ENCODE results near the gene ELK1. TPM values are rescaled to one million over a fixed set of nuclear protein-coding genes. Genes with fewer than 3 reads are reported as not detected.

The ELK1 gene
- total and polyA plus RNA-seq, 9 donors = 15.3 to 29.9 (median 24.7) TPM

DNA sequence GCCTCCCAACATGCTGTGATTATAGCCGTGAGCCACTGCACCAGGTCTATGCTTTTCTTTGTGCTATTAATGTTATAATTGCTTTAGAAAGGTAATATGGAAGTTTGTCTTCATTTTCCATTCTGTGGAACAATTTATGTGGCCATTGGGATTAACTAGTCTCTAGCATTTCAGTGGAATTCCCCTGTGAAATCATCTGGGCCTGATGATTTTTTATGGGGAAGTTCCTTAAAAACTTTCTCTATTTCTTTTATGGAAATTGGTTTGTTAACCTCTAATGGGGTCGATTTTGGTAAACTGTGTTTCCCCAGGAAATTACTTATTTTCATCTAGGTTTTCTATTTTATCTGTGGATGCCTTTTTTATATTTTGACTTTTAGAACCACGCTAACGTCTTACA lies 56.8 kb downstream of the ELK1 start:
- Histone ChIP-seq H3K4me1 (ENCODE audit: control insufficient read depth, insufficient read depth, low read length) (no peaks in the 10 kb centered on the region), H3K36me3 (ENCODE audit: control insufficient read depth, insufficient read depth, low read length) (no peaks in the 10 kb centered on the region), H3K27me3 (ENCODE audit: control insufficient read depth, insufficient read depth, low read length) (no peaks in the 10 kb centered on the region), H3K4me3 (ENCODE audit: low read length) (no peak overlapping the region), H3K27ac (ENCODE audit: low read length) (no peak overlapping the region), H3K9me3 (replicated peaks; ENCODE audit: control insufficient read depth, low read depth, low read length) (peaks cover 6% of the 10 kb centered on the region)
- WGBS (ENCODE audit: insufficient coverage) = no CpG with 5 or more reads among the region's 4 CpGs
- no peak for DNase-seq

DNA sequence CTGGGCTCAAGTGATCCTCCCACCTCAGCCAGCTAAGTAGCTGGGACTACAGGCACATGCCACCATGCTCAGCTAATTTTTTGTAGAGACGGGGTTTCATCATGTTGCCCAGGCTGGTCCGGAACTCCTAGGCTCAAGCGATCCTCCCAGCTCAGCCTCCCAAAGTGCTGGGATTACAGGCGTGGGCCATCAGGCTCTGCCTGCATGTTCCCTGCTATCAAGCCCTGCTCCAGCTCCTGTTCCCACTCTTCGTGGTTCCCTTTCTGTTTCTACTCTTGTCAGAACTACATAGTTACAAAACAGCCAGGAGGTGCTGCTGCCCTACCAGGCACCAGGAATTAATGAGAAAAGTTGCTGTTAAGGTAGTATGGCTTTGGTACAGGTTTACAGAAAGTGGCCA lies 59.4 kb downstream of the ELK1 start:
- WGBS (ENCODE audit: insufficient coverage) = 73% methylated on average over 4 of the region's 5 CpGs

DNA sequence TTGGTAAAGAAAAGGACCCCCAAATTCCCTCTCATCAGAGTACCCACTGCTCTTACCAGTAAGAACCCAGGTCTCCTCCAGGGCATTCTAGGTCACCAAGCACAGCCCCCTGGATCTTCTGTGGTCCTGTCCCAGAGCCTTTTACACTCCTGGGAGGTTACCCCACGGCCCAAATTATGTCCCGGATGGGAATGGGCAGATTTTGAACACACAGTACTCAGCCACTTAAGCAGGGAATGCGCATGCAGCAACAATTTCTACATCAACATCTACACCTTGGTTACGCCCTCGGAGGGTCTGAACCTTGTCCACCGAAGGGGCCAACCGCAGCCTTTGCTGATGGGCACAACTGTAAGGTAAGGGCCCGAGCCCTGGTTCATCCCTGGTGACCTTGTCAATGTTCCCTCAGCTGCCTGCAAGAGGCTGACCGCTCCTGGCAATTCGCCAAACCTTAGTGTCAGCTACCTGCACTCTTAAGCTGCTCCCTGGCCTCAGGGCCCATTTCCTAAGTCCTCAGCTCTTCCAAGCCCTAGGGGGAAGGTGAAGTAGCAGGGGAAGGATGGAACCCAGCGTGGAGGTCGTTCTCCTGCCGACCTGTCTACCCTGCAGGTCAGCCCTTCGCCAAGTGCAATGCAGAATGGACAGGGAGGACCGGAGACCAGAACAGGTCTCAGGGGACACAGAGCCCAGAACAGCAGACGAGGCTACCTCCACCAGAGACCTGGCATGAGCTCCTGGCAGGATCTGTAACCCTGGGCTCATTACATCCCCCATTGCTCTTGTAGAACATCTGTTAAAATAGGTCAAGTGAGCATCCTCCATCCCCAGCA lies 62.2 kb downstream of the ELK1 start:
- no peak overlapping the region for H3K27ac ChIP-seq (ENCODE audit: low read length)
- no peaks in the 10 kb centered on the region for H3K27me3 ChIP-seq (ENCODE audit: control insufficient read depth, insufficient read depth, low read length)
- DNase-seq = peak; percentile 5
- H3K36me3 ChIP-seq (ENCODE audit: control insufficient read depth, insufficient read depth, low read length) = peaks cover 11% of the 10 kb centered on the region
- WGBS (ENCODE audit: insufficient coverage) = 81% methylated on average over 12 of the region's 16 CpGs
- no peak overlapping the region for H3K4me3 ChIP-seq (ENCODE audit: low read length)
- H3K9me3 ChIP-seq (replicated peaks; ENCODE audit: control insufficient read depth, low read depth, low read length) = no peaks in the 10 kb centered on the region
- H3K4me1 ChIP-seq (ENCODE audit: control insufficient read depth, insufficient read depth, low read length) = peaks cover 5% of the 10 kb centered on the region

More for the DNA sequence above, 59.4 kb downstream of the ELK1 start:
- Histone ChIP-seq H3K27me3 (ENCODE audit: control insufficient read depth, insufficient read depth, low read length) (no peaks in the 10 kb centered on the region), H3K4me3 (ENCODE audit: low read length) (no peak overlapping the region), H3K9me3 (replicated peaks; ENCODE audit: control insufficient read depth, low read depth, low read length) (peaks cover under 1% of the 10 kb centered on the region), H3K27ac (ENCODE audit: low read length) (no peak overlapping the region), H3K36me3 (ENCODE audit: control insufficient read depth, insufficient read depth, low read length) (peaks cover 6% of the 10 kb centered on the region), H3K4me1 (ENCODE audit: control insufficient read depth, insufficient read depth, low read length) (no peaks in the 10 kb centered on the region)
- no peak for DNase-seq

DNA sequence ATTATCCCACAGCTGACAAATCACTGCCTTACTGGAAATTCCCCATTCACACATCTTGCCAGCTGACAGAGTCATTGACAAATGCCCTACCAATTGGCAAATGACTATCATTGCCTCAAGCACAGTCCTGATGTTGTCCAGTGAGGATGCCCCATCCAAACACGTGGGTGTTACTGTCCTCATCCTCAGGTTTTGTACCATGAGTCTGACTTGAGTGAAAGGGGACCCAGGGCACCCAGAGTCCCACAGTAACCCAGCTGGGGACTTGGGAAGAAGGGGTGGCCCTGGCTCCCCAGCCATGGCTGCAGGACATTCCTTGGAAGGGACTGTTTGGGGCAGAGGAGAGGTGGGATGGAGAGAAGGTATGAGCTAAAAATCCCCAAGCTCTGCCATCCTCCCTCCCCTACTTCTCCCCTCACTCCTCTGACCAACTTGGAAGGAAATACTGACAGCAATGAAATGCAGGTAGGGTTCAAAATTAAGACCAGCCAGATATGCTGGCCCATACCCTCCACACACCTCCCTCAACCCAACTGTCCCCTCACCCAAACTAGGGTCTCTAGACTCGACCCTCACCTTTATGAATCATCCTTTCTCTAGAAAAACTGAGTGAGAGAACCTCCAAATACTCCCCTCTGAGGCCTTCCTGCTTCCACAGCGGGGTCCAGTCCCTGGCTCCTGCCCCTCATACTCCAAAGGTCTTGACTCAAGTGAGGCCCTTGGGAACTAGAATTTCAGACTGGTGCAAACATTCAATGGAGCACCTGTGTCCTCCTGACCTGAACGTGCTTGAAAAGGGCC lies 63.1 kb downstream of the ELK1 start:
- Histone ChIP-seq H3K27me3 (ENCODE audit: control insufficient read depth, insufficient read depth, low read length) (peaks cover 2% of the 10 kb centered on the region), H3K27ac (ENCODE audit: low read length) (no peak overlapping the region), H3K4me3 (ENCODE audit: low read length) (no peak overlapping the region), H3K36me3 (ENCODE audit: control insufficient read depth, insufficient read depth, low read length) (peaks cover 11% of the 10 kb centered on the region), H3K4me1 (ENCODE audit: control insufficient read depth, insufficient read depth, low read length) (peaks cover 6% of the 10 kb centered on the region), H3K9me3 (replicated peaks; ENCODE audit: control insufficient read depth, low read depth, low read length) (no peaks in the 10 kb centered on the region)
- no peak for DNase-seq
- 42% methylated on average over 4 of the region's 4 CpGs for WGBS (ENCODE audit: insufficient coverage)

DNA sequence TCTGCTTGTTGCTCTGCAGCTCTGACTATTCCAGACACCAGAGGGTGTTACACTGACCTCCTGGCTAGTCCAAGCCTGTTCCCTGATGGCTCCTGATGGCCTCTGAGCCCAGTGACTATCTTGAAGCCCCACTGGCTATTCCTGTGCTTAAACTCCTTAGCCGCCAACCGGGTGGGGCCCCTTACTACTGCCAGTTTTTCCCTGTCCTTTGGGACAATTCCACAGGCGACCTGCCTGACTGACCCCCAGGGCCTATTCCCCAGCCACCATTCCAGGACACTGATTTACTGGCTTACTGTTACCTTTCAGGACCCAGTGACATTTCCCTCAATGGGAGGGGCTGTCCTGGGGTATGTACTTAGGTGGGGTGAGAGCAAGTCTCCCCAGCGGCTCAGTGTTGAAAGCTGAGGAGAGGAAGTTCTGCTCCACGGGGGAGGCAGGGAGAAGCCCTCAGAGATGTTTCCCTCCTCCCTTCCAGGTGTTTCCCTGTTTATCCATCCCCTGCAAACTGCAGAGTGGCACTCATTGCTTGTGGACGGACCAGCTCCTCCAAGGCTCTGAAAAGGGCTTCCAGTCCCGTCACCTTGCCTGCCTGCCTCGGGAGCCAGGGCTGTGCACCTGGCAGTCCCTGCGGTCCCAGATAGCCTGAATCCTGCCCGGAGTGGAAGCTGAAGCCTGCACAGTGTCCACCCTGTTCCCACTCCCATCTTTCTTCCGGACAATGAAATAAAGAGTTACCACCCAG lies 64.1 kb downstream of the ELK1 start:
- no peak overlapping the region for H3K27ac ChIP-seq (ENCODE audit: low read length)
- H3K27me3 ChIP-seq (ENCODE audit: control insufficient read depth, insufficient read depth, low read length) = peaks cover 3% of the 10 kb centered on the region
- 75% methylated on average over 6 of the region's 11 CpGs for WGBS (ENCODE audit: insufficient coverage)
- no peak overlapping the region for H3K4me3 ChIP-seq (ENCODE audit: low read length)
- H3K9me3 ChIP-seq (replicated peaks; ENCODE audit: control insufficient read depth, low read depth, low read length) = no peaks in the 10 kb centered on the region
- H3K4me1 ChIP-seq (ENCODE audit: control insufficient read depth, insufficient read depth, low read length) = peaks cover 11% of the 10 kb centered on the region
- DNase-seq = no peak
- peaks cover 11% of the 10 kb centered on the region for H3K36me3 ChIP-seq (ENCODE audit: control insufficient read depth, insufficient read depth, low read length)

Other genes with a start within 250 kb of the ELK1 start
- gene ZNF41, start 167.3 kb downstream of the ELK1 start, total RNA-seq = 13.1 TPM
- 10 to 100 TPM in 3 of 8 donors, 1 to 10 TPM in 5; 7.1 to 12.1 (median 9.9) TPM for gene ZNF41, start 167.3 kb downstream of the ELK1 start, polyA plus RNA-seq (ENCODE audit: insufficient read depth in 1 of 8, insufficient read length in 8 of 8, low replicate concordance in 1 of 8)
- 22.8 TPM for gene ARAF, start 89.4 kb downstream of the ELK1 start, total RNA-seq
- gene ARAF, start 89.4 kb downstream of the ELK1 start, polyA plus RNA-seq (ENCODE audit: insufficient read depth in 1 of 8, insufficient read length in 8 of 8, low replicate concordance in 1 of 8) = 10 to 100 TPM; 35.8 to 51.7 (median 44.0) TPM
- 98.9 TPM for gene TIMP1, start 68.1 kb downstream of the ELK1 start, total RNA-seq
- gene TIMP1, start 68.1 kb downstream of the ELK1 start, polyA plus RNA-seq (ENCODE audit: insufficient read depth in 1 of 8, insufficient read length in 8 of 8, low replicate concordance in 1 of 8) = 100 to 1,000 TPM in 7 of 8 donors, 10 to 100 TPM in 1; 97.6 to 169 (median 136) TPM
- 0.75 TPM for gene SYN1, start 30.7 kb downstream of the ELK1 start, total RNA-seq
- gene SYN1, start 30.7 kb downstream of the ELK1 start, polyA plus RNA-seq (ENCODE audit: insufficient read depth in 1 of 8, insufficient read length in 8 of 8, low replicate concordance in 1 of 8) = 10 to 100 TPM in 1 of 8 donors, 1 to 10 TPM in 7; 4.7 to 10.6 (median 7.4) TPM
- gene CFP, start 20.6 kb downstream of the ELK1 start, total RNA-seq = 3.2 TPM
- 1 to 10 TPM; 1.6 to 4.5 (median 2.7) TPM for gene CFP, start 20.6 kb downstream of the ELK1 start, polyA plus RNA-seq (ENCODE audit: insufficient read depth in 1 of 8, insufficient read length in 8 of 8, low replicate concordance in 1 of 8)
- gene UXT, start 8.6 kb upstream of the ELK1 start, total RNA-seq = 118 TPM
- gene UXT, start 8.6 kb upstream of the ELK1 start, polyA plus RNA-seq (ENCODE audit: insufficient read depth in 1 of 8, insufficient read length in 8 of 8, low replicate concordance in 1 of 8) = 100 to 1,000 TPM in 1 of 8 donors, 10 to 100 TPM in 7; 77.4 to 105 (median 85.0) TPM
- gene ZNF81, start 186.3 kb upstream of the ELK1 start, total RNA-seq = 6.3 TPM
- gene ZNF81, start 186.3 kb upstream of the ELK1 start, polyA plus RNA-seq (ENCODE audit: insufficient read depth in 1 of 8, insufficient read length in 8 of 8, low replicate concordance in 1 of 8) = 1 to 10 TPM; 3.0 to 5.1 (median 3.5) TPM